H1 (cell line): ENCODE measurements around the gene SCN4A. TPM values are rescaled to one million over a fixed set of nuclear protein-coding genes. Genes with fewer than 3 reads are reported as not detected.

ENCODE experiments used
- CBX8 ChIP-seq: fragments of 300-800, 300-1000 bp; sonication (generic); IDR thresholded peaks from 2 replicates; pipeline ENCODE4 v1.7.1; 2016; ENCODE audit warnings: low read depth, low read length, borderline replicate concordance
- CEBPB ChIP-seq: IDR thresholded peaks from 2 replicates; pipeline ENCODE4 v1.6.1; 2012; ENCODE audit warnings: low read depth, low read length
- CHD7 ChIP-seq: fragments of 300-600 bp; sonication (generic); IDR thresholded peaks from 2 replicates; pipeline ENCODE4 v1.7.1; 2012; ENCODE audit warnings: low read length, moderate library complexity, mild to moderate bottlenecking, inconsistent platforms; ENCODE audit not compliant: insufficient replicate concordance
- E2F6 ChIP-seq: IDR thresholded peaks from 2 replicates; pipeline ENCODE4 v1.6.1; 2012; ENCODE audit warnings: inconsistent platforms
- NRF1 ChIP-seq: IDR thresholded peaks from 2 replicates; pipeline ENCODE4 v1.6.1; 2011; ENCODE audit warnings: mild to moderate bottlenecking, low read depth, low read length, improper control_type of control experiment
- RFX5 ChIP-seq: IDR thresholded peaks from 2 replicates; pipeline ENCODE4 v1.6.1; 2011; ENCODE audit warnings: low read depth, low read length, improper control_type of control experiment, borderline replicate concordance
- RXRA ChIP-seq: IDR thresholded peaks from 2 replicates; pipeline ENCODE4 v1.6.1; 2011; ENCODE audit warnings: low read depth, mild to moderate bottlenecking, low read length, moderate library complexity; ENCODE audit not compliant: insufficient read depth
- SAP30 ChIP-seq: fragments of 300-600 bp; sonication (generic); IDR thresholded peaks from 2 replicates; pipeline ENCODE4 v1.7.1; 2012; ENCODE audit warnings: low read length, moderate library complexity, mild to moderate bottlenecking, inconsistent platforms; ENCODE audit not compliant: insufficient read depth, insufficient replicate concordance
- SIN3A ChIP-seq, 2 experiments: IDR thresholded peaks in 1 of 2; conservative IDR thresholded peaks in 1 of 2; 2 replicates each; pipeline ENCODE4 v1.6.1; 2011 to 2012; ENCODE audit warnings: low read length in 2 of 2, improper control_type of control experiment in 1 of 2, low read depth in 1 of 2, mild to moderate bottlenecking in 1 of 2
- SIX5 ChIP-seq: IDR thresholded peaks from 2 replicates; pipeline ENCODE4 v1.6.1; 2011; ENCODE audit warnings: mild to moderate bottlenecking, low read depth, low read length
- TBP ChIP-seq: IDR thresholded peaks from 2 replicates; pipeline ENCODE4 v1.6.1; 2011; ENCODE audit warnings: low read depth, low read length, improper control_type of control experiment
- polyA plus RNA-seq, 7 experiments: library from polyadenylated mRNA; depleted of rRNA in 3 of 7; stranded (reverse) in 5 of 7; unstranded in 2 of 7; fragments of >200 nt in 5 of 7; fragments of 200-250 nt in 2 of 7; gene quantifications; 1 replicate in 5 of 7; 2 replicates in 1 of 7; 4 replicates in 1 of 7; pipeline versions ENCODE4 v1.2.1 to v1.2.3, GENCODE V29; 2011 to 2013; ENCODE audit warnings: missing spikeins in 2 of 7, mixed read lengths in 2 of 7
- total RNA-seq: library from RNA; stranded (reverse); fragmentation: NEBNext Ultra II Directional; extraction: Animal tissue kit (Norgen Biotek cat#: 25700); gene quantifications from 2 replicates; pipeline ENCODE4 v1.2.1, GENCODE V29; 2021

SCN4A gene
- total and polyA plus RNA-seq, 2 of the 8 experiments (the other 6 are each of a cell fraction or from before 2014, with no cell fraction given), result 5.0 to 8.5 TPM

GRCh38 chr17:63973247-63973646, 529 bp upstream of the SCN4A start (continued):
- TF ChIP-seq CHD7 (no peak), NRF1 (no peak), RXRA (no peak), E2F6 (no peak), TBP (no peak), RFX5 (no peak), CBX8 (no peak), SAP30 (no peak), SIN3A (conservative IDR thresholded peaks at IDR 0.05 in 1 of 2, IDR thresholded peaks at IDR 0.05 in 1 of 2; ENCODE audit: low read depth in 1 of 2, low read length in 2 of 2) (no peak), CEBPB (no peak), SIX5 (no peak)
